Measurements from ENCODE around the gene PKNOX2.

DNA sequence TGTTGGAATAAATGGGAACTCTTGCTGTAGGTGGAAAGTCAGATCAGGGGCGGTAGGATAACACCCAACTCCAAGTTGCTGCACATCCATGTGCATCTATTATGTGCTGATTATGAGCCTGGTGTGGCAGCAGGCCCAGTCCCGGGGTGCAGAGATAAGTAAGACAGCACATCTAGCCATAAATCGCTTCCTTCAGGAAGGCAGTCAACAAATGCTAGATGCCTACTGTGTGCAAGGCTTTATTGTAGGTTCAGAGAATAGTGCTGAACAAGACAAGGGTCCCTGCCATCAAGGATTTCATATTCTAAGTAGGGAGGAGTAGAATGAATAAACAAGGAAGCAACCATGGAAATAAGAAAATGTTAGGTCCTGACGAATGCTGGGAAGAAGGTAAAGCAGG lies 110.2 kb downstream of the PKNOX2 start:
- TF ChIP-seq, protein P1, sequence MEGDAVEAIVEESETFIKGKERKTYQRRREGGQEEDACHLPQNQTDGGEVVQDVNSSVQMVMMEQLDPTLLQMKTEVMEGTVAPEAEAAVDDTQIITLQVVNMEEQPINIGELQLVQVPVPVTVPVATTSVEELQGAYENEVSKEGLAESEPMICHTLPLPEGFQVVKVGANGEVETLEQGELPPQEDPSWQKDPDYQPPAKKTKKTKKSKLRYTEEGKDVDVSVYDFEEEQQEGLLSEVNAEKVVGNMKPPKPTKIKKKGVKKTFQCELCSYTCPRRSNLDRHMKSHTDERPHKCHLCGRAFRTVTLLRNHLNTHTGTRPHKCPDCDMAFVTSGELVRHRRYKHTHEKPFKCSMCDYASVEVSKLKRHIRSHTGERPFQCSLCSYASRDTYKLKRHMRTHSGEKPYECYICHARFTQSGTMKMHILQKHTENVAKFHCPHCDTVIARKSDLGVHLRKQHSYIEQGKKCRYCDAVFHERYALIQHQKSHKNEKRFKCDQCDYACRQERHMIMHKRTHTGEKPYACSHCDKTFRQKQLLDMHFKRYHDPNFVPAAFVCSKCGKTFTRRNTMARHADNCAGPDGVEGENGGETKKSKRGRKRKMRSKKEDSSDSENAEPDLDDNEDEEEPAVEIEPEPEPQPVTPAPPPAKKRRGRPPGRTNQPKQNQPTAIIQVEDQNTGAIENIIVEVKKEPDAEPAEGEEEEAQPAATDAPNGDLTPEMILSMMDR (IDR thresholded peaks at IDR 0.05 in 8 of 11, conservative IDR thresholded peaks at IDR 0.05 in 3 of 11) = no peak
- TF ChIP-seq POLR2AphosphoS5 (IDR thresholded peaks at IDR 0.05) (no peak), POLR2A (IDR thresholded peaks at IDR 0.05) (no peak)
